Left ventricle myocardium inferior (tissue), 1 donor: Measurements from ENCODE around the gene TERB1. TPM values are rescaled to one million over a fixed set of nuclear protein-coding genes. Genes with fewer than 3 reads are reported as not detected.

Experiments used
- DNase-seq: peaks from one replicate; pipeline ENCODE4 v3.0.0-alpha.2; 2020
- H3K27ac ChIP-seq: fragments of 200-600 bp; replicated peaks from 2 replicates; pipeline ENCODE4 v1.8.0; 2021
- H3K27me3 ChIP-seq: fragments of 200-600 bp; 2 replicates; pipeline ENCODE4 v1.8.0; 2021; ENCODE audit warnings: low read depth
- H3K36me3 ChIP-seq: fragments of 200-600 bp; 2 replicates; pipeline ENCODE4 v1.8.0; 2021
- H3K4me1 ChIP-seq: fragments of 200-600 bp; 2 replicates; pipeline ENCODE4 v1.8.0; 2021
- H3K4me3 ChIP-seq: fragments of 200-600 bp; 2 replicates; pipeline ENCODE4 v1.8.0; 2021; ENCODE audit warnings: mild to moderate bottlenecking, moderate library complexity
- H3K9me3 ChIP-seq: fragments of 200-600 bp; replicated peaks from 2 replicates; pipeline ENCODE4 v1.8.0; 2021
- intact Hi-C: fragments of 100-400 bp; cut with micrococcal nuclease; formaldehyde crosslinking; loops from one replicate; pipeline ENCODE4 v1.11.0; 2022
- total RNA-seq: library from RNA; stranded (reverse); fragmentation: NEBNext Ultra II Directional; extraction: Animal tissue kit (Norgen Biotek cat#: 25700); gene quantifications from one replicate; pipeline ENCODE4 v1.2.1, GENCODE V29; 2021
- TF ChIP-seq, protein P1 (sequence below): fragments of 200-600 bp; IDR thresholded peaks from 2 replicates; pipeline ENCODE4 v1.8.0; 2021; ENCODE audit warnings: antibody characterized with exemption, mild to moderate bottlenecking, borderline replicate concordance
- donor health status: DM: no; HTN: yes; CAD: no; lungs with severe emphysema.

Gene TERB1
- total RNA-seq, 1 donor from 2014 or later: not detected

DNA sequence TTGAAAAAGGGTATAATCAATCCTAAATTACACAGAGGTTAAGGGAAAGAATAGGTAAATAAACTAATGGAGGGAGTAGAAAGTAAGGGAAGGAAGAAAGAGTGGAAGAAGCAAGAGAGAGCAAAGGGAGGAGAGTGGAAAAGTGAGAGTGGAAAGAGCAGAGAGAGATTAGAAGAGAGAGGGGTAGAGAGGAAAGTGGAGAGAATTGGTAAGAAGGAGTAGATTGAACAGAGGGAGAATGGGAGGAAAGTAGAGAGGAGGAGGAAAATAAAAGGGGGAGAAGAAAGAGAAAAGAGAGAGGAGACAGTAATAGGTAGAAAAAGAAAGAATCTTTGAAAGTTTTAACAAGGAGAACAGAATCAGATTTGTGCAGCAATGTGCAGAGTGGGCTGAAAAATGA is 24.9 kb downstream of the TERB1 start:
- DNase-seq: no peak
- H3K27me3 ChIP-seq: no peaks in the 10 kb centered on the region
- H3K4me1 ChIP-seq: no peaks in the 10 kb centered on the region
- H3K9me3 ChIP-seq: no peaks in the 10 kb centered on the region
- H3K36me3 ChIP-seq: no peaks in the 10 kb centered on the region
- no peak overlapping the region for H3K4me3 ChIP-seq
- TF ChIP-seq, protein P1, sequence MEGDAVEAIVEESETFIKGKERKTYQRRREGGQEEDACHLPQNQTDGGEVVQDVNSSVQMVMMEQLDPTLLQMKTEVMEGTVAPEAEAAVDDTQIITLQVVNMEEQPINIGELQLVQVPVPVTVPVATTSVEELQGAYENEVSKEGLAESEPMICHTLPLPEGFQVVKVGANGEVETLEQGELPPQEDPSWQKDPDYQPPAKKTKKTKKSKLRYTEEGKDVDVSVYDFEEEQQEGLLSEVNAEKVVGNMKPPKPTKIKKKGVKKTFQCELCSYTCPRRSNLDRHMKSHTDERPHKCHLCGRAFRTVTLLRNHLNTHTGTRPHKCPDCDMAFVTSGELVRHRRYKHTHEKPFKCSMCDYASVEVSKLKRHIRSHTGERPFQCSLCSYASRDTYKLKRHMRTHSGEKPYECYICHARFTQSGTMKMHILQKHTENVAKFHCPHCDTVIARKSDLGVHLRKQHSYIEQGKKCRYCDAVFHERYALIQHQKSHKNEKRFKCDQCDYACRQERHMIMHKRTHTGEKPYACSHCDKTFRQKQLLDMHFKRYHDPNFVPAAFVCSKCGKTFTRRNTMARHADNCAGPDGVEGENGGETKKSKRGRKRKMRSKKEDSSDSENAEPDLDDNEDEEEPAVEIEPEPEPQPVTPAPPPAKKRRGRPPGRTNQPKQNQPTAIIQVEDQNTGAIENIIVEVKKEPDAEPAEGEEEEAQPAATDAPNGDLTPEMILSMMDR: no peak
- intact Hi-C loops: no loop called here
- no peak overlapping the region for H3K27ac ChIP-seq

DNA sequence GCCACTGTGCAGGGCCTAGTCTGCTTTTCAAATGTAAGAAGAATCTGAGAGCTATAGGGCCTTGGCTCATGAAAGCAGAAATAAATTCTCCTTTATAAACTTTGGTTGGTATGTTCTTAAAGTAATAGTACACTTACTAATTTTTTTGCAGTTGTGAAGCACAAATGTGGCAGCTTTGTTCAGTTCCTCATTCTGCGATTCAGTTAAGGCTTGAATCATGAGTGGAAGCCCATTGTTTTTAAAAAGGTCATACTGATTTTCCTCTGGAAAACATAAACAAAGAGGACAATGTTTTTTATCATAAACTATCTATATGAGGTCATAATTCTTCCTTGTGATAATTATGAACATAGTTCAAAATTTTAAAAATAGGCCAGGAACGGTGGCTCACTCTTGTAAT is 26.4 kb downstream of the TERB1 start:
- intact Hi-C loops: no loop called here
- no peaks in the 10 kb centered on the region for H3K27me3 ChIP-seq
- H3K9me3 ChIP-seq: no peaks in the 10 kb centered on the region
- H3K4me1 ChIP-seq: no peaks in the 10 kb centered on the region
- H3K36me3 ChIP-seq: no peaks in the 10 kb centered on the region
- no peak overlapping the region for H3K27ac ChIP-seq
- no peak overlapping the region for H3K4me3 ChIP-seq
- TF ChIP-seq, protein P1: no peak
- DNase-seq: no peak

DNA sequence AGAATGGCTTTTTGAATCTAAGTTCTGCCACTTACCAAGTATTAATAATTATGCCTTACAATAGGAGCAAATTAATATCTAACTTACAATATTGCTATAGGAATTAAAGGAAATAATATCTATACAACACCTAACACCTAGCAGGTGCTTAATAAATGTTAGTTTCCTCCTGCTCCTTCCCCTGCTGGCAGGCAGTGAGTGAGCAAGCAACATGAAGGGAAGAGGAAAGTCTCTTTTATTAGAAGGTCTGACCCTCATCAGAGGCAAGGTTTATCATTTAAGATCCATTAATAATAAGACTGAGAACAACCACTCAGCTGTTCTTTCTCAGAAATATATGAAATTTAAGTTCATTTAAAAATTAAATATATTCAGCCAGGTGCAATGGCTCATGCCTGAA is 43.3 kb downstream of the TERB1 start:
- TF ChIP-seq, protein P1: no peak
- no peaks in the 10 kb centered on the region for H3K9me3 ChIP-seq
- H3K27ac ChIP-seq: no peak overlapping the region
- H3K27me3 ChIP-seq: peaks cover 7% of the 10 kb centered on the region
- no peak for DNase-seq
- H3K4me3 ChIP-seq: no peak overlapping the region
- no peaks in the 10 kb centered on the region for H3K36me3 ChIP-seq
- no peaks in the 10 kb centered on the region for H3K4me1 ChIP-seq
- intact Hi-C loops: no loop called here

DNA sequence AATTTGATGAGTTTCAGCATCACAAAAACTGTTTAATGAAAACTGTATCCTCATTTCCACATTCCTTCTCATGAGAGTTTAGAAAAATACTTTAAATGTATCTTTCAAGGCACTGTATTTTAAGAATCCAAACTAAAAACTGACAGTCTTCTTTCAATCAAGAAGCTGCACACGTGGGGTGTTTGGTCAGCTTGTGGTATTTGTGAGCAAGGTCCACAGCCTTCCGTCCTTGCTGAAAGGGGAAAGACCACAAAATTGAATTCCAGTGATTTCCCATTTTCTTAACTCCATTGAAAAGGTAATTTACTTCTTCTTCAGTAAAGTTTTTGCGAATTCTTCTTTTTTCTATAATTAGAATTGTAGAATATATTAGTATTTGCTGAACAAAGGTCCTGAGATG is 46.6 kb downstream of the TERB1 start:
- intact Hi-C loops: no loop called here
- DNase-seq: no peak
- H3K9me3 ChIP-seq: no peaks in the 10 kb centered on the region
- peaks cover 26% of the 10 kb centered on the region for H3K4me1 ChIP-seq
- H3K27me3 ChIP-seq: no peaks in the 10 kb centered on the region
- no peaks in the 10 kb centered on the region for H3K36me3 ChIP-seq
- TF ChIP-seq, protein P1: no peak
- H3K4me3 ChIP-seq: no peak overlapping the region
- H3K27ac ChIP-seq: no peak overlapping the region

DNA sequence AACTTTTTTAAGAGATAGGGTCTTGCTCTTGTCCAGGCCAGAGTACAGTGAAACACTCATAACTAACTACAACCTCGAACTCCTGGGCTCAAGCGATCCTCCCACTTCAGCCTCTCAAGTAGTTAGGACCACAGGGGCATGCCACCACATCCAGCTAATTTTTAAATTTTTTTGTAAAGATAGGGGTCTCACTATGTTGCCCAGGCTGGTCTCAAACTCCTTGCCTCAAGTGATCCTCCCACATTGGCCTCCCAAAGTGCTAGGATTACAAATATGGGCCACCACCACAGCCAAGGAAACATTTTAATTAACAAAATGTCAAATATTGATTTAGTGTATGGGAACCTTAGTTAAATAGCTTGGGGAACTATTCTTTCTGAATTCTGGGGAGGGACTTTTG is 47.2 kb downstream of the TERB1 start:
- TF ChIP-seq, protein P1: no peak
- H3K4me1 ChIP-seq: peaks cover 32% of the 10 kb centered on the region
- H3K4me3 ChIP-seq: no peak overlapping the region
- H3K36me3 ChIP-seq: peaks cover 3% of the 10 kb centered on the region
- H3K27me3 ChIP-seq: no peaks in the 10 kb centered on the region
- H3K9me3 ChIP-seq: no peaks in the 10 kb centered on the region
- DNase-seq: no peak
- intact Hi-C loops: no loop called here
- no peak overlapping the region for H3K27ac ChIP-seq

DNA sequence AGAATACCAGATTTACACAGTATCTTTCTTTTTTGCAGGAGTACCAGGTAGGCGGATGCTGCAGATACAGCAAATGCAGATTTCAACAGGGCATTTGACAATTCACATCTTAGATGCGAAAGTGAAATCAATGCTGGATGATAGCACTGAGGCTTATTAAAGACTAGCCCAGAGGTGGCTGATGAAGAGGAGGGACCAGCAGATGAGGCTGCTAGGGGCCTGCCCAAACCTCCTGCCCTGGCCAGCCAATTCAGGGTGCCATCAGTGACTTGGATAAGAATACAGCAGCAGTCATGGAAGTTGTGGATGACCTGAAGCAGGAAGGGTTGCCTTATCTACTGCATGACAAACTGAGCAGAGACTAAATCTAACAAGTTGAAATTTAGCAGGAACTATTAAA is 48.4 kb downstream of the TERB1 start:
- Histone ChIP-seq H3K4me3 (no peak overlapping the region), H3K27me3 (no peaks in the 10 kb centered on the region), H3K27ac (no peak overlapping the region), H3K36me3 (peaks cover 15% of the 10 kb centered on the region), H3K9me3 (no peaks in the 10 kb centered on the region), H3K4me1 (peaks cover 43% of the 10 kb centered on the region)
- DNase-seq: no peak
- TF ChIP-seq, protein P1: no peak
- intact Hi-C loops: no loop called here
